H1 (cell line): ENCODE data around the gene ACTN4. TPM values are rescaled to one million over a fixed set of nuclear protein-coding genes. Genes with fewer than 3 reads are reported as not detected.

Source experiments
- CTCF ChIA-PET: fragments of 300-600 bp; sonication (Branson Sonifier 250); formaldehyde crosslinking; loops from one replicate; lab custom pipeline; 2021; ENCODE audit not compliant: partially characterized antibody; lab: Charles Lee
- POLR2A ChIA-PET: fragments of 300-600 bp; sonication (Branson Sonifier 250); formaldehyde crosslinking; loops from one replicate; lab custom pipeline; 2021; ENCODE audit warnings: inconsistent platforms; ENCODE audit not compliant: partially characterized antibody; lab: Charles Lee
- DNase-seq, 2 experiments: peaks; one replicate each; pipeline versions ENCODE4 v3.0.0 to v3.0.0-alpha.2; 2010 to 2022; ENCODE audit warnings: low spot score in 2 of 2, low read depth in 1 of 2, mixed read lengths in 1 of 2
- FAIRE-seq: peaks from 2 replicates; lab custom pipeline; 2011; peaks lifted over from hg19 to GRCh38; lab: Jason Lieb, UNC
- H2AFZ ChIP-seq: 2 replicates; pipeline ENCODE4 v1.8.1; 2012; ENCODE audit warnings: low read length, inconsistent platforms
- H2AK5ac ChIP-seq: 2 replicates; pipeline ENCODE4 v1.6.1; 2013; ENCODE audit warnings: low read depth, low read length
- H2BK120ac ChIP-seq: replicated peaks from 2 replicates; pipeline ENCODE3; 2013; ENCODE audit warnings: low read depth, low read length, inconsistent platforms
- H2BK12ac ChIP-seq: 2 replicates; pipeline ENCODE4 v1.6.1; 2013; ENCODE audit warnings: low read depth, low read length
- H2BK15ac ChIP-seq: 2 replicates; pipeline ENCODE4 v1.6.1; 2013; ENCODE audit warnings: low read length
- H2BK20ac ChIP-seq: 2 replicates; pipeline ENCODE4 v1.6.1; 2013; ENCODE audit warnings: low read length
- H2BK5ac ChIP-seq: 2 replicates; pipeline ENCODE4 v1.6.1; 2013; ENCODE audit warnings: low read depth, low read length
- H3K14ac ChIP-seq: 2 replicates; pipeline ENCODE4 v1.6.1; 2013; ENCODE audit warnings: inconsistent platforms; ENCODE audit not compliant: insufficient read length
- H3K18ac ChIP-seq: 2 replicates; pipeline ENCODE4 v1.6.1; 2013; ENCODE audit warnings: low read length; ENCODE audit errors: extremely low read depth
- H3K23ac ChIP-seq: 2 replicates; pipeline ENCODE4 v1.6.1; 2013; ENCODE audit warnings: inconsistent platforms; ENCODE audit not compliant: insufficient read length
- H3K23me2 ChIP-seq: 2 replicates; pipeline ENCODE4 v1.6.1; 2013; ENCODE audit warnings: low read depth, low read length
- H3K27ac ChIP-seq: 2 replicates; pipeline ENCODE4 v1.6.1; 2011; ENCODE audit warnings: low read depth, low read length, inconsistent platforms
- H3K27me3 ChIP-seq, 4 experiments: replicated peaks in 1 of 4; 1 replicate in 1 of 4; 2 replicates in 3 of 4; pipeline versions ENCODE4 v1.6.1 to v1.8.1; 2011 to 2013; ENCODE audit warnings: low read length in 3 of 4, mild to moderate bottlenecking in 3 of 4, inconsistent platforms in 2 of 4, mixed read lengths in 2 of 4, moderate library complexity in 1 of 4; ENCODE audit not compliant: control insufficient read depth in 3 of 4, insufficient read depth in 3 of 4; ENCODE audit errors: extremely low read depth in 1 of 4
- H3K36me3 ChIP-seq, 4 experiments: 2 replicates each; pipeline versions ENCODE4 v1.6.1 to v1.8.1; 2011 to 2013; ENCODE audit warnings: mild to moderate bottlenecking in 4 of 4, low read length in 3 of 4, moderate library complexity in 2 of 4, control low read depth in 1 of 4, inconsistent platforms in 1 of 4; ENCODE audit not compliant: insufficient read depth in 4 of 4, control insufficient read depth in 2 of 4
- H3K4ac ChIP-seq: replicated peaks from 2 replicates; pipeline ENCODE3; 2013; ENCODE audit warnings: low read length, low read depth, mixed read lengths, inconsistent platforms; ENCODE audit not compliant: insufficient read length
- H3K4me1 ChIP-seq, 4 experiments: replicated peaks in 1 of 4; 1 replicate in 1 of 4; 2 replicates in 3 of 4; pipeline versions ENCODE4 v1.6.1 to v1.8.1; 2011 to 2013; ENCODE audit warnings: low read length in 3 of 4, inconsistent platforms in 2 of 4, mixed read lengths in 1 of 4; ENCODE audit not compliant: insufficient read depth in 4 of 4, control insufficient read depth in 3 of 4
- H3K4me2 ChIP-seq, 2 experiments: 2 replicates each; pipeline versions ENCODE4 v1.6.1 to v1.8.1; 2011 to 2013; ENCODE audit warnings: low read depth in 2 of 2, low read length in 2 of 2, control low read depth in 1 of 2, inconsistent platforms in 1 of 2, mild to moderate bottlenecking in 1 of 2; ENCODE audit not compliant: insufficient read depth in 1 of 2
- H3K4me3 ChIP-seq, 4 experiments: fragments of 200-600, 300-600 bp in 1 of 4; sonication (generic), shearing (Covaris generic), sonication (Bioruptor Twin) in 1 of 4; 2 replicates each; pipeline versions ENCODE4 v1.5.1 to v1.8.1; 2011 to 2016; ENCODE audit warnings: low read length in 4 of 4, low read depth in 3 of 4, control low read depth in 2 of 4, inconsistent platforms in 2 of 4, mild to moderate bottlenecking in 2 of 4, mixed read lengths in 1 of 4, moderate library complexity in 1 of 4; ENCODE audit not compliant: insufficient read depth in 2 of 4; ENCODE audit errors: extremely low read depth in 1 of 4
- H3K56ac ChIP-seq: replicated peaks from 2 replicates; pipeline ENCODE3; 2013; ENCODE audit warnings: low read depth, mild to moderate bottlenecking, mixed read lengths, low read length, inconsistent platforms; ENCODE audit not compliant: insufficient read length
- H3K79me1 ChIP-seq: 2 replicates; pipeline ENCODE4 v1.6.1; 2013; ENCODE audit warnings: low read depth, low read length, control low read depth
- H3K79me2 ChIP-seq, 2 experiments: 2 replicates each; pipeline versions ENCODE4 v1.6.1 to v1.8.1; 2012 to 2013; ENCODE audit warnings: low read length in 2 of 2, mild to moderate bottlenecking in 2 of 2, inconsistent platforms in 1 of 2; ENCODE audit not compliant: insufficient read depth in 2 of 2, control insufficient read depth in 1 of 2
- H3K9ac ChIP-seq, 4 experiments: replicated peaks in 1 of 4; 1 replicate in 1 of 4; 2 replicates in 3 of 4; pipeline versions ENCODE4 v1.6.1 to v1.8.1; 2011 to 2013; ENCODE audit warnings: low read depth in 3 of 4, low read length in 3 of 4, control low read depth in 2 of 4, mild to moderate bottlenecking in 2 of 4, moderate library complexity in 2 of 4, inconsistent platforms in 1 of 4; ENCODE audit errors: extremely low read depth in 1 of 4
- H3K9me3 ChIP-seq, 2 experiments: 2 replicates each; pipeline versions ENCODE4 v1.6.1 to v1.8.1; 2012 to 2013; ENCODE audit warnings: mild to moderate bottlenecking in 2 of 2, moderate library complexity in 2 of 2, control low read depth in 1 of 2, inconsistent platforms in 1 of 2, low read depth in 1 of 2, low read length in 1 of 2, mixed read lengths in 1 of 2; ENCODE audit not compliant: insufficient read depth in 2 of 2
- H4K20me1 ChIP-seq, 2 experiments: replicated peaks in 1 of 2; 2 replicates each; pipeline versions ENCODE3 to v1.8.1; 2011 to 2013; ENCODE audit warnings: inconsistent platforms in 2 of 2, low read length in 2 of 2, mild to moderate bottlenecking in 1 of 2; ENCODE audit not compliant: insufficient read depth in 2 of 2, control insufficient read depth in 1 of 2
- H4K5ac ChIP-seq: 2 replicates; pipeline ENCODE4 v1.6.1; 2013; ENCODE audit warnings: low read length, low read depth, mixed read lengths, inconsistent platforms; ENCODE audit not compliant: insufficient read length
- H4K8ac ChIP-seq: 2 replicates; pipeline ENCODE4 v1.8.0; 2013; ENCODE audit warnings: mild to moderate bottlenecking, moderate library complexity, low read length, inconsistent platforms; ENCODE audit not compliant: insufficient read depth; ENCODE audit errors: extremely low read depth
- H4K91ac ChIP-seq: replicated peaks from 2 replicates; pipeline ENCODE3; 2013; ENCODE audit warnings: low read length, mixed read lengths, inconsistent platforms; ENCODE audit not compliant: insufficient read length
- BRCA1 ChIP-seq: IDR thresholded peaks from 2 replicates; pipeline ENCODE4 v1.6.1; 2012; ENCODE audit warnings: low read depth, low read length, improper control_type of control experiment
- CREB1 ChIP-seq: IDR thresholded peaks from 2 replicates; pipeline ENCODE4 v1.6.1; 2012; ENCODE audit warnings: inconsistent platforms
- JUN ChIP-seq: IDR thresholded peaks from 2 replicates; pipeline ENCODE4 v1.6.1; 2011; ENCODE audit warnings: low read depth, mild to moderate bottlenecking, improper control_type of control experiment, low read length
- MAFK ChIP-seq: IDR thresholded peaks from 2 replicates; pipeline ENCODE4 v1.6.1; 2012; ENCODE audit warnings: low read depth, mild to moderate bottlenecking, improper control_type of control experiment, low read length
- NANOG ChIP-seq: IDR thresholded peaks from 2 replicates; pipeline ENCODE4 v1.6.1; 2011; ENCODE audit warnings: low read length, low read depth, mild to moderate bottlenecking, inconsistent platforms; ENCODE audit not compliant: insufficient read depth, poor library complexity, severe bottlenecking
- NRF1 ChIP-seq: IDR thresholded peaks from 2 replicates; pipeline ENCODE4 v1.6.1; 2011; ENCODE audit warnings: mild to moderate bottlenecking, low read depth, low read length, improper control_type of control experiment
- SIRT6 ChIP-seq: IDR thresholded peaks from one replicate; pipeline ENCODE4 v1.7.1; 2012; ENCODE audit warnings: low read length, inconsistent platforms
- TAF1 ChIP-seq: IDR thresholded peaks from 2 replicates; pipeline ENCODE4 v1.6.1; 2011; ENCODE audit warnings: mild to moderate bottlenecking, low read depth, low read length
- WGBS, 2 experiments: shearing (Covaris generic) in 1 of 2; methylation state at CpG; one replicate each; pipeline versions ENCODE4 v1.1.6 to v1.1.7; 2013 to 2015; ENCODE audit warnings: low lambda C conversion rate in 2 of 2, mixed read lengths in 2 of 2, inconsistent platforms in 1 of 2, low coverage in 1 of 2, missing lambda C conversion rate in 1 of 2; ENCODE audit not compliant: insufficient replicate concordance in 2 of 2, insufficient coverage in 1 of 2, insufficient read length in 1 of 2; ENCODE audit errors: extremely low coverage in 1 of 2, missing lambda C conversion rate in 1 of 2; 5-methylcytosine and 5-hydroxymethylcytosine counted together
- polyA plus RNA-seq, 7 experiments: library from polyadenylated mRNA; depleted of rRNA in 3 of 7; stranded (reverse) in 5 of 7; unstranded in 2 of 7; fragments of >200 nt in 5 of 7; fragments of 200-250 nt in 2 of 7; gene quantifications; 1 replicate in 5 of 7; 2 replicates in 1 of 7; 4 replicates in 1 of 7; pipeline versions ENCODE4 v1.2.1 to v1.2.3, GENCODE V29; 2011 to 2013; ENCODE audit warnings: missing spikeins in 2 of 7, mixed read lengths in 2 of 7
- total RNA-seq: library from RNA; stranded (reverse); fragmentation: NEBNext Ultra II Directional; extraction: Animal tissue kit (Norgen Biotek cat#: 25700); gene quantifications from 2 replicates; pipeline ENCODE4 v1.2.1, GENCODE V29; 2021

ACTN4 gene
- total and polyA plus RNA-seq, 2 of the 8 experiments (the other 6 are each of a cell fraction or from before 2014, with no cell fraction given) = 211 to 520 TPM

DNA sequence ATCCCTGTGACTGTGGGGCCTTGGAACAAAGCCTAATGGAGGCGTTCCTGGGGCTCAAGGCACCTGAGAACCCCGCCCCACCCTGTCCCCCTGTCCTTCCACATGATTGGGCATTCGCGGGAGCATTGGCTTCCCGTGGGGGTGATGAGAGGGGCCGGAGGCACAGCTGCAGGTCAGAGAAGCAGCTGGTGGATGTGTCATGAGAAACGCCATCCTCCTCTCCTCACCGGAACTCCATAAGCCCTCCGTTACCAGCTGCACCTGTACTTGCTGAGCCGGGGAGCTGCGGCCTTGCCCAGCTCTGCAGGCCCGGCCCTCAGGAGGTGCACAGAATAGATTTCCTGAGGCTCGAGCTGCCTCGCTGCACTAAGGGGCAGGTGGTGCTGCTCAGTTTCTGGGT, 54.8 kb downstream of the ACTN4 start:
- H2AFZ ChIP-seq = no peak overlapping the region
- H2BK120ac ChIP-seq = no peak overlapping the region
- H2BK12ac ChIP-seq = no peak overlapping the region
- no peak overlapping the region for H3K23ac ChIP-seq
- H3K23me2 ChIP-seq = no peaks in the 10 kb centered on the region
- no peak overlapping the region for H2AK5ac ChIP-seq
- H2BK15ac ChIP-seq = no peak overlapping the region
- peaks cover 16 to 21% of the 10 kb centered on the region in 2 experiments for H4K20me1 ChIP-seq
- H2BK5ac ChIP-seq = no peak overlapping the region; the same call in 1 of the 2 replicates
- H3K18ac ChIP-seq = no peak overlapping the region
- POLR2A ChIA-PET = interaction anchor here (0.6 to 3.2 kb wide), 4 partner anchors 9 to 170 kb away, joined by 3 to 9 read pairs (median 6); no protein-coding TSS in a partner anchor
- 95% methylated on average over 14 of the region's 14 CpGs; no CpG with 5 or more reads in 1 of the 2 experiments for WGBS, 2 experiments
- no peak overlapping the region for H3K4me2 ChIP-seq
- DNase-seq (no peak), FAIRE-seq (no peak)
- peaks cover 0 to 13% (median 9%) of the 10 kb centered on the region in 4 experiments; a peak in 5 of 7 replicates for H3K4me1 ChIP-seq
- no peak overlapping the region for H3K9ac ChIP-seq
- TF ChIP-seq MAFK (no peak), SIRT6 (no peak), CREB1 (no peak), BRCA1 (no peak), JUN (no peak), NRF1 (no peak), NANOG (no peak), TAF1 (no peak)
- CTCF ChIA-PET = interaction anchor here (0.6 to 6.2 kb wide), 6 partner anchors 17 to 150 kb away, joined by 3 to 39 read pairs (median 4); no protein-coding TSS in a partner anchor
- no peaks in the 10 kb centered on the region; a peak in 1 of 7 replicates for H3K27me3 ChIP-seq
- no peak overlapping the region for H3K4ac ChIP-seq
- no peak overlapping the region for H3K14ac ChIP-seq
- peaks cover 0 to 24% of the 10 kb centered on the region in 2 experiments; a peak in 2 of 4 replicates for H3K79me2 ChIP-seq
- no peak overlapping the region for H4K91ac ChIP-seq
- peaks cover 20% of the 10 kb centered on the region for H3K79me1 ChIP-seq
- H3K9me3 ChIP-seq = no peaks in the 10 kb centered on the region
- no peak overlapping the region for H3K27ac ChIP-seq
- no peak overlapping the region for H3K56ac ChIP-seq
- H4K5ac ChIP-seq = no peak overlapping the region
- peaks cover 32 to 59% (median 41%) of the 10 kb centered on the region in 4 experiments for H3K36me3 ChIP-seq
- H3K4me3 ChIP-seq = no peak overlapping the region
- no peak overlapping the region for H2BK20ac ChIP-seq
- H4K8ac ChIP-seq = no peak overlapping the region
